ENCODE data around the gene COL8A2. TPM values are rescaled to one million over a fixed set of nuclear protein-coding genes. Genes with fewer than 3 reads are reported as not detected.
A peak's percentile ranks its signal among the peaks of the same experiment; 100 is the strongest.

Gene COL8A2
- total RNA-seq, 1 experiment from 2014 or later = 2.3 TPM

GRCh38 chr1:36087233-36088123, 37.5 kb downstream of the COL8A2 start:
- Mint-ChIP-seq H3K4me1 (peaks cover 13% of the 10 kb centered on the region), H3K9me3 (no peaks in the 10 kb centered on the region), H3K36me3 (peaks cover 9% of the 10 kb centered on the region), H3K27ac (no peak overlapping the region), H3K4me3 (peak overlapping the region; percentile 30; the same call in 1 of the 2 replicates), H3K27me3 (ENCODE audit: low read depth) (peaks cover 2% of the 10 kb centered on the region)
- ChIA-PET CTCF (interaction anchor here (0.5 to 2.3 kb wide), 11 partner anchors 10 to 360 kb away, joined by 3 to 12 read pairs (median 4); partner anchors contain the start of gene TRAPPC3), POLR2A (no interaction called here)
- DNase-seq (ENCODE audit: low spot score) = peak; percentile 10
- no peak for TF ChIP-seq SP1 (CRISPR knock-in tag; conservative IDR thresholded peaks at IDR 0.05)
- TF ChIP-seq MYBL2 (CRISPR knock-in tag; IDR thresholded peaks at IDR 0.05) = no peak
- TF ChIP-seq IRF1 (CRISPR knock-in tag; IDR thresholded peaks at IDR 0.05) = no peak
- TF ChIP-seq ETV6 (CRISPR knock-in tag; IDR thresholded peaks at IDR 0.05) = no peak
- no peak for TF ChIP-seq USF2 (CRISPR knock-in tag; IDR thresholded peaks at IDR 0.05)
- no peak for TF ChIP-seq SMAD3 (CRISPR knock-in tag; IDR thresholded peaks at IDR 0.05; ENCODE audit: borderline replicate concordance)
- ATAC-seq = no peak

- TF ChIP-seq ZNF219 (CRISPR knock-in tag; IDR thresholded peaks at IDR 0.05; ENCODE audit: borderline replicate concordance) = no peak
- TF ChIP-seq FOXP1 (CRISPR knock-in tag; IDR thresholded peaks at IDR 0.05; ENCODE audit: borderline replicate concordance) = no peak
- TF ChIP-seq CDX4 (CRISPR knock-in tag; IDR thresholded peaks at IDR 0.05; ENCODE audit: borderline replicate concordance) = no peak
- no peak for TF ChIP-seq USF2 (CRISPR knock-in tag; IDR thresholded peaks at IDR 0.05)
- TF ChIP-seq, protein P1, sequence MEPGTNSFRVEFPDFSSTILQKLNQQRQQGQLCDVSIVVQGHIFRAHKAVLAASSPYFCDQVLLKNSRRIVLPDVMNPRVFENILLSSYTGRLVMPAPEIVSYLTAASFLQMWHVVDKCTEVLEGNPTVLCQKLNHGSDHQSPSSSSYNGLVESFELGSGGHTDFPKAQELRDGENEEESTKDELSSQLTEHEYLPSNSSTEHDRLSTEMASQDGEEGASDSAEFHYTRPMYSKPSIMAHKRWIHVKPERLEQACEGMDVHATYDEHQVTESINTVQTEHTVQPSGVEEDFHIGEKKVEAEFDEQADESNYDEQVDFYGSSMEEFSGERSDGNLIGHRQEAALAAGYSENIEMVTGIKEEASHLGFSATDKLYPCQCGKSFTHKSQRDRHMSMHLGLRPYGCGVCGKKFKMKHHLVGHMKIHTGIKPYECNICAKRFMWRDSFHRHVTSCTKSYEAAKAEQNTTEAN (CRISPR knock-in tag; IDR thresholded peaks at IDR 0.05) = no peak
- no peak for TF ChIP-seq TEAD1 (CRISPR knock-in tag; IDR thresholded peaks at IDR 0.05)
- TF ChIP-seq, protein P2, sequence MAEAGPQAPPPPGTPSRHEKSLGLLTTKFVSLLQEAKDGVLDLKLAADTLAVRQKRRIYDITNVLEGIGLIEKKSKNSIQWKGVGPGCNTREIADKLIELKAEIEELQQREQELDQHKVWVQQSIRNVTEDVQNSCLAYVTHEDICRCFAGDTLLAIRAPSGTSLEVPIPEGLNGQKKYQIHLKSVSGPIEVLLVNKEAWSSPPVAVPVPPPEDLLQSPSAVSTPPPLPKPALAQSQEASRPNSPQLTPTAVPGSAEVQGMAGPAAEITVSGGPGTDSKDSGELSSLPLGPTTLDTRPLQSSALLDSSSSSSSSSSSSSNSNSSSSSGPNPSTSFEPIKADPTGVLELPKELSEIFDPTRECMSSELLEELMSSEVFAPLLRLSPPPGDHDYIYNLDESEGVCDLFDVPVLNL (CRISPR knock-in tag; IDR thresholded peaks at IDR 0.05; ENCODE audit: borderline replicate concordance, low read depth) = no peak
- ChIA-PET CTCF (interaction anchor here (0.5 to 2.3 kb wide), 8 partner anchors 10 to 359 kb away, joined by 3 to 12 read pairs (median 4); no protein-coding TSS in a partner anchor), POLR2A (no interaction called here)
- H3K4me1 Mint-ChIP-seq = peaks cover 19% of the 10 kb centered on the region
- H3K4me3 Mint-ChIP-seq = no peak overlapping the region
- H3K36me3 Mint-ChIP-seq = peaks cover 5% of the 10 kb centered on the region
- no peaks in the 10 kb centered on the region for H3K9me3 Mint-ChIP-seq
- no peak overlapping the region for H3K27ac Mint-ChIP-seq
- H3K27me3 Mint-ChIP-seq (ENCODE audit: low read depth) = peaks cover 2% of the 10 kb centered on the region
- ATAC-seq (no peak), DNase-seq (ENCODE audit: low spot score) (peak; percentile 11)
Observed at GRCh38 chr1:36086529-36087232, 38.3 kb downstream of the COL8A2 start.
